HUES6 (cell line): ENCODE data around the gene FAM72B.
A peak's percentile ranks its signal among the peaks of the same experiment; 100 is the strongest.
"Not testable (repeated sequence)": the region's sequence is repeated elsewhere in the genome, so short reads cannot be mapped to it uniquely, and the experiment has no call there.

Experiments used
- H3K27ac ChIP-seq: 2 replicates; pipeline ENCODE4 v1.7.0; 2013; ENCODE audit warnings: low read depth, mild to moderate bottlenecking, low read length, inconsistent platforms
- H3K27me3 ChIP-seq: 2 replicates; pipeline ENCODE4 v1.6.1; 2013; ENCODE audit warnings: low read length; ENCODE audit not compliant: control insufficient read depth, insufficient read depth
- H3K36me3 ChIP-seq: 2 replicates; pipeline ENCODE4 v1.6.1; 2013; ENCODE audit warnings: low read length; ENCODE audit not compliant: control insufficient read depth, insufficient read depth
- H3K4me1 ChIP-seq: 2 replicates; pipeline ENCODE4 v1.6.1; 2013; ENCODE audit warnings: low read length; ENCODE audit not compliant: control insufficient read depth, insufficient read depth
- H3K4me3 ChIP-seq: 2 replicates; pipeline ENCODE4 v1.5.1; 2013; ENCODE audit warnings: low read depth, low read length
- H3K9ac ChIP-seq: one replicate; pipeline ENCODE4 v1.6.1; 2013; ENCODE audit warnings: mild to moderate bottlenecking, low read length
- H3K9me3 ChIP-seq: 2 replicates; pipeline ENCODE4 v1.6.1; 2013; ENCODE audit warnings: low read depth, low read length; ENCODE audit not compliant: control insufficient read depth, insufficient read depth

The FAM72B gene

DNA sequence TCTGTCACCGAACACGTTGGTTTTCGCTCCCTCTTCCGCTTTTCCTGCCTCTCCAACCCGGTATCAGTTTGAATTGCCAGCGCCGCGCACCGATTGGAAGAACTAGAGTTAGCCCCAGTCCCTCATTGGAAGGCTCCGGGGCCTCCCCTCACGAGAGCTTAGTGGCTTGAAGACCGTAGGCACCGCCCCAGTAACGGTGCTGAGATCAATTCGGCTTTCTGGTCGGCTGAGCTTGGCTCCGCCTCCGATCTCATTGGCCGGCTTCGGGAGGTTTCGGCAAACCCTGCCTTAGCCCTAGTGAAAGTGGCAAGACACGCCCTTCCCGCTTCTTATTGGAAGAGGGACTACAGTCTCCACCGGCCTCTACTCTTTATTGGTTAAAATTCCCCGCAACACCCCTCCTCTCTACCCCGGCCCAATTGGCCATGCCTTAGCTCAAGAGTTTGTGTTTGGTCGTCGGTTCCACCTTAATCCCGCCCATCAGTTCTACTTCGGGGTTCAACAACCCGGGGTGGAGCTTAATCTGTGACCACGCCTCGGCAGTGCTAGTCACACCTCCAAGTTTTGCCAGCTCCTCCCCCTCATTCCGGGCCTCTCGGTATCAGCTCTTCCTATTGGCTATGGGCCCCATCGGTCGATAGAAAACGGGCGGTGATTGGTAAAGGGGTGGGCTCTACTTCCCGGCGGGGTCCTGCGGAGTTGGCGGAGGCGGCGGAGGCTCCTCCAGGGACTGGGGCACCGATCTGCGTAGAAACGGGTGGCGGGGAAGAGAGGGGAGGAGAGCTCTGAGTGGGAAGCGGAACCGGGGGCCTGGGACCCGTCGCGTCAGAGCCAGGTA, at the start of gene FAM72B, which contains the start of gene SRGAP2C:
Gene FAM72B (minus strand): TSS at position 51 of the 838 bp plus-strand sequence. CDS start 851 bp downstream, outside the sequence.
Gene SRGAP2C (plus strand): TSS at position 686 of the 838 bp plus-strand sequence. CDS start 2,472 bp downstream, outside the sequence.
- not testable (repeated sequence) for H3K4me1 ChIP-seq, H3K9me3 ChIP-seq, H3K36me3 ChIP-seq, H3K27ac ChIP-seq, H3K27me3 ChIP-seq
- H3K9ac ChIP-seq, result peak within 1 kb of the TSS; percentile 55
- peak within 1 kb of the TSS; percentile 59 for H3K4me3 ChIP-seq

DNA sequence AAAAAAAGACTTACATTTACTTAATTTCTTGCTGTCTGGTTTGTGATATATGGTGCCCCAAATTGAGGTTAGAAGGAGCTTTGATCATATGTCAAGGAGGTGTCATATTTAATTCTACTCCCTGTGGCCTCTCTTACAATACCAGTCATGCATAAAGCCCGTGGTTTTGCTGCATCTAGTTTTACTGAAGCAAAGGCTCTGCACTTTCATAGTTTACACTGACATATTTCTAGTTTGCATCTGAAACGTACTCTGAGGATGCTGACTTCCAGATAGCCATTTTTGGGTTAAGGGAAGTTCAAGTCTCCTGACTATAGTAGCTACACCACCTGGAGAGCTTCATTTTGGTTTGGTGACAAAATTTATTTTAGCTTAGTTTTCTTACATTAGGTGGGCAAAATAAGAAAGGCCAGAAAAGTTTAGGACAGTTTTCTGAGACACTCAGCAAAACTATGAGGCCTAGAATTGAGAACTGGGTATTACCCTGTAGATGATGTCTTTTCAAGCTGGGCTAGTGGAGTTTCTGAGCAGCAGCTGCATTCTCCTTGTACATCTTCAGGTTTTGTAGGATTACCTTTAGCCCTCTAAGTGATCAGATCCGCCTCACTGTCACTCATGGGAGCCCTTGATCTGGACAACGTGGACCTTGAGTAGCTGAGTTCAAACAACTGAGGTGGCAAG, 48.4 kb upstream of the FAM72B start:
- not testable (repeated sequence) for H3K27me3 ChIP-seq, H3K27ac ChIP-seq, H3K4me3 ChIP-seq, H3K36me3 ChIP-seq, H3K4me1 ChIP-seq, H3K9me3 ChIP-seq, H3K9ac ChIP-seq

DNA sequence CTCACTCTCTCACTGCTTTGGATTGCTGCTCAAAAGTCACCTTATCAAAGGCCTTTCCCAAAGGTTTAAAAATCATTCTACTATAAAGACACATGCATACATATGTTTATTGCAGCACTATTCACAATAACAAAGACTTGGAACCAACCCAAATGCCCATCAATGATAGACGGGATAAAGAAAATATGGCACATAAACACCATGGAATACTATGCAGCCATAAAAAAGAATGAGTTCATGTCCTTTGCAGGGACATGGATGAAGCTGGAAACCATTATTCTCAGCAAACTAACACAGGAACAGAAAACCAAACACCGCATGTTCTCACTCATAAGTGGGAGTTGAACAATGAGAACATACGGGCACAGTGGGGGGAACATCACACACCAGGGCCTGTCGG, 46.5 kb upstream of the FAM72B start:
- not testable (repeated sequence) for H3K4me3 ChIP-seq

DNA sequence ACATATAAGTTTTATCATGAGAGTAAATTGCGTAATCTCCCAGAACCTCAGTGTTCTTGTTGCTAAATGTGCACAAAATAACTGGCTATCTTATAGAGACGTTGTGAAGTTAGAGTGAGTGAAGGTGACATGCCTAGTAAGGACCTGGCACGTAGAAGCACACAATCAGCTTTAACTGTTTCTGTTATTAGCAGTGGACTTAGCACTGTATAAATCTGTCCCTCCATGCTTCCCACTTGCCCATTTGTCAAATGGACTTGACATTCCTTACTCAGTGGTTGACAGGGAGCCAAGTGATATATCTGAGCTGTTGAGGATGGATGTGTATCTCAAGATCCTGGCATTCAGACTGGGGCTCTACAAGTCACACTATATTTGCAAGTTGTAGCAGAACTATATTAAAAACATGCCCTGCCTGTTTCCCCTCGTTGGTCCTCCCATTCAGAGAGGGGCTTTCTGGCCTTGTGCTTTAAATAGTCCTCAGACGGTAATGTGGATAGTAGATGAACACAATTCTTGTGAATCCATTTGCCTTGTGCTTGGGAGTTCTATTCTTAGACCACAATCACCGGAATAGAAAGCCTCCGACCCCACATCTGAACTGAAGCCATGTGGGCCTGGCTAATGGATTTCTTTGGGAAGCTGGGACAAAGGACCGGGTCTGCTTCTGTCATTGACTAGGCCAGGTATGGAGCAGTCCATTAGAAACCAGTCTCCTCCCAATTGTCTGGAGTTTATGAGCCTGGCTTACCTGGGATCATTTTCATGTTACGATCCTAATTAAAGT, 43.6 kb upstream of the FAM72B start:
- H3K4me1 ChIP-seq, H3K9me3 ChIP-seq, H3K36me3 ChIP-seq, H3K4me3 ChIP-seq, H3K27me3 ChIP-seq, H3K27ac ChIP-seq, H3K9ac ChIP-seq: not testable (repeated sequence)

More for the DNA sequence above, 46.5 kb upstream of the FAM72B start:
- not testable (repeated sequence) for H3K9ac ChIP-seq, H3K27me3 ChIP-seq, H3K4me1 ChIP-seq, H3K9me3 ChIP-seq, H3K36me3 ChIP-seq, H3K27ac ChIP-seq

DNA sequence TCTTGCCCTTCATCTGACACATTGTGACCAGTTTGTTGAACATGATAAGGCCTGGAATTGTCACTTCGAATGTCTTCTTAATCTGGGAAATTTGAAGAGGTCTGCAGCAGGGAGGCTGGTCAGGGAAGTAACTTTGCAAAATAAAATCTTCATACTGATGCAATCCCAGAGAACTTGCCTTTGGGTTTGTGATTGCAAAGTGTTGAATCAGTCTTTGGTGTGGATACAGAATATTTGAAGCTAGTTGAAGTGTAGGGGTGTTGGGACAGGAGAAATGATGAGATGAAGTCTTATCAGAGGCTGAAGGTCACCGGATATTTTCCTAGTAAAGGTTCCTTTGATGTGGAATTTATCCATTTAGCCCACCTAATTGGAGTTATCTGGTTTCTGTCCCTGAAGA, 42.8 kb upstream of the FAM72B start:
- H3K4me1 ChIP-seq, result not testable (repeated sequence)

DNA sequence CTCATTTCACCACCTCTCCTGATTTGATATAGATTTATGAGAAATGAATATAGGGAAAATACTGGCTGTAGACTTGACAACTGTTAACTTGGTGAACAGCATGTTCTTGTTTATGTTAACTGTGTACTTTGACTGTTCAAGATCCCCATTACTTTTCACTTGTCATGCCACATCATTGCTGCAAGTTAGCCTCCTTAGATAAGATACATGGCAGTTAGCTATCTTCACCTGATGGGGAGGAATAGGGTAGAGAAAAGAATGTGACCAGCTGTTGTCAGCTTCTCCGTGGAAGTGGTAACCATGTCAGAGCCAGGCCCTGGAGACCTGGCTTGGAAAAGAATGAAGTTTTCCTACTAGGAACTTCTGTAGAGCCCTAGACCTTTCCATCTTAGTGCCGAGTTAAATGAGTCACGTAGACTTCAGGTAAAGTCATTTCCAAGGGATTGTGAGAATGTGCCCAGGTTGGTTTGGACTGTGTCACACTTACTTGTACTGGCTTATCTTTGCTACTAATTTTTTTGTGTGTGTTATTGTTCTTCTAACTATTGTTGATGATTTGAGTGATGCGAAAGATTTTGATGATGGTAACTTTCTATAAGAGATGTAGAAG, 42.3 kb upstream of the FAM72B start:
- H3K9me3 ChIP-seq, H3K27ac ChIP-seq, H3K4me3 ChIP-seq, H3K4me1 ChIP-seq, H3K9ac ChIP-seq, H3K36me3 ChIP-seq, H3K27me3 ChIP-seq: not testable (repeated sequence)

More for the DNA sequence above, 42.8 kb upstream of the FAM72B start:
- not testable (repeated sequence) for H3K9ac ChIP-seq, H3K27me3 ChIP-seq, H3K9me3 ChIP-seq, H3K4me3 ChIP-seq, H3K36me3 ChIP-seq, H3K27ac ChIP-seq

DNA sequence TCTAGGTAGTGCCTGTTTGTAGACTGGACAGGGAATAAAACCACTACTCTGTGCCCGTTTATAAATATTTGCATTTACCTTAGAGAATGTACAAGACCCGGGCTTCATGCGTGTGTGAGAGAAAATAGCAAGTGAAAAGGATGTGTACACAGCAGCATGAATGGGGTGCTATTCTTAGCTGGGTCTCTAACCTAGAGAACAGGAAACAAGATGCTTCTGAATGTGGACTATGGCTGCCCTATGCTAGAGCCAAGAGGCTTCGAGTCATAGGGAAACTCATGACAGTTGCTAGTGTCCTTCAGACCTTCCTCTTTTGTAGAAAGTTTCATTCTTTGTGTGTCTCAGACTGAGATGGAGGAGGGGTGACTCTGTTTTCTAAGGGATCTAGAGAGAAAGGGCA, 40.6 kb upstream of the FAM72B start:
- not testable (repeated sequence) for H3K36me3 ChIP-seq, H3K4me1 ChIP-seq, H3K4me3 ChIP-seq, H3K9me3 ChIP-seq, H3K9ac ChIP-seq, H3K27me3 ChIP-seq, H3K27ac ChIP-seq

DNA sequence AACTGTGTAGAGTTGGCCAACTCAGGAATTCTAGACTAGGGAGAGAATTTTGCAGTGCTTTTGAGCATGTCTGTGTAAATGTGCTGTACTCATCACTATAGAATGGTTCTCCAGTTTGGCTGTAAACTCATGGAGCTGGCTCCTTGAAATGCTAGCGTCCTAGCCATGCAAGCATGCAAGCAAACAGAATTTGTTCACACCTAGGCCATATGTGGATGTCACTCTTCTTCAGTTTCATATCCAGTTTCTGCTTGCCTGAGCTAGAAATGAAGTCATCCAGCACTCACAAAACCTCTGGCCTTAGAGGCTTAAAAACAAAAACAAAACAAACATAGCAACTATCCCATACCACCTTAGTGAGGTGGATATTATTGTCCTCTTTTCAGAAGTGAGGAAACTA, 37.6 kb upstream of the FAM72B start:
- not testable (repeated sequence) for H3K4me3 ChIP-seq, H3K4me1 ChIP-seq, H3K27ac ChIP-seq, H3K36me3 ChIP-seq, H3K9me3 ChIP-seq, H3K9ac ChIP-seq, H3K27me3 ChIP-seq

DNA sequence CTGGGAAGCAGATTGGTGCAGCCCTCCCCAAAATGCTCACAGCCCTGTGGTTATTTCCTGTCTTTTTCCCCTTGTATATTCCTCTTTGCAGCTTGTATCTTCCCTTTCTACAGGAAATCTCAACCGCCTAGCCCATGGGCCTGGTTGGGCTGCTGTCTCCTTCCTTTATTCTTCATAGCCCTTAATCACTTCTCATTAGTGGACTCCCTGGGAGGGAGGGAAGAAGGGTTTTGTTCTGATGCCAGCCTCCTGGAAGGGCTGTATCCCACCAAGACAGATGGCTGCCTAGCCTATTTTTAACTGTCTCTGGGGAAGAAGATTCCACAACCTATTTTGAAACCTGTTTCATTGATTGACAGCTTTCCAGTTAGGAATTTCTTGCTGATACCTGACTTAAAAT, 32.5 kb upstream of the FAM72B start:
- not testable (repeated sequence) for H3K27ac ChIP-seq, H3K4me1 ChIP-seq, H3K9ac ChIP-seq, H3K4me3 ChIP-seq, H3K27me3 ChIP-seq, H3K9me3 ChIP-seq, H3K36me3 ChIP-seq

DNA sequence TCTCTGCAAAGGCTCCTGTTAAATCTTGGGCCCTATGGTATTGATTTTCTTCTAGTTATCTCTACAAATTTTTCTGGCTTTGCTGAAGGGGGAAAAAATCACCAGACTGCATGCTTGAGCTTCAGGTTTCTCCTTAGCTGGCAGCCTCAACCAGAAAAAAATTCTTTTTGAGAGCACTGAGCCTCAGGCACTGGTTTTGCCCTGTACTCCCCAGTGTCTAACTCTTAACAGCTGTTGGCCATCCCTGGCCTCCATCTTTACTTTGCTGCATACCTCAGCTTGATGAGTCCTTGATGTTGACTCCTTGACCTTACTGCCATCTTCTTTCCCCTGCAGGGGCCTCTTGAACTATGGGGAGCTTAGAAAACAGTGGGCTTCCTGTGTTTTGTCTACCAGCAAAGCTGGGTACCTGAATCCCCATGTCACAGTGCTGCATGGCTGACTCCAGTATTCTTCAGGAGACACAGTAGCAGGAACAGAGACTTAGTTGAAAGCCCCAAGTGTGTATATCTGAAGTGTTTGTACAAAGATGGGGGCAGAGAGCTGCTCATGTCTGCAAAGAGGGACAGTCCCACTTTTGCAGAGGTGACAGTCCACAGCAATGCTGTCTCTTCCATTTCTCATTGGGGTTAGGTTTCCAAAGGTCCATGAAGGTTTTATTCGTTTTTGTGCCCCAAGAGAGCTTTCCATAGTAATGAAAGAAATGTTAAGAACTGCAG, 31.7 kb upstream of the FAM72B start:
- not testable (repeated sequence) for H3K9ac ChIP-seq, H3K9me3 ChIP-seq, H3K36me3 ChIP-seq, H3K4me1 ChIP-seq, H3K27me3 ChIP-seq, H3K4me3 ChIP-seq, H3K27ac ChIP-seq
